ENCODE data around the gene FOXI1. TPM values are rescaled to one million over a fixed set of nuclear protein-coding genes. Genes with fewer than 3 reads are reported as not detected.

The FOXI1 gene
- total RNA-seq, 2 experiments from 2014 or later: not detected

- DNase-seq: no peak
- Mint-ChIP-seq H3K36me3 (ENCODE audit: low read depth) (no peaks in the 10 kb centered on the region), H3K9me3 (ENCODE audit: low read depth) (no peaks in the 10 kb centered on the region), H3K4me3 (no peak overlapping the region), H3K27me3 (peaks cover 3% of the 10 kb centered on the region), H3K4me1 (no peaks in the 10 kb centered on the region), H3K27ac (no peak overlapping the region)
- ChIA-PET CTCF (no interaction called here), POLR2A (no interaction called here)
- no peak for ATAC-seq
- intact Hi-C loops (cut with DNase I, micrococcal nuclease): no loop called here
Observed at GRCh38 chr5:170110403-170111087, 4.8 kb downstream of the FOXI1 start.

GRCh38 chr5:170111088-170111785, 5.5 kb downstream of the FOXI1 start:
- no peak for DNase-seq
- intact Hi-C loops (cut with DNase I, micrococcal nuclease): no loop called here
- Mint-ChIP-seq H3K27ac (no peak overlapping the region), H3K4me3 (no peak overlapping the region), H3K9me3 (ENCODE audit: low read depth) (no peaks in the 10 kb centered on the region), H3K36me3 (ENCODE audit: low read depth) (no peaks in the 10 kb centered on the region), H3K27me3 (peaks cover 3% of the 10 kb centered on the region), H3K4me1 (no peaks in the 10 kb centered on the region)
- POLR2A ChIA-PET: no interaction called here
- no peak for ATAC-seq
- CTCF ChIA-PET: no interaction called here

- H3K4me3 Mint-ChIP-seq: no peak overlapping the region
- ATAC-seq (no peak), DNase-seq (no peak)
- no peaks in the 10 kb centered on the region for H3K9me3 Mint-ChIP-seq (ENCODE audit: low read depth)
- intact Hi-C loops (cut with DNase I, micrococcal nuclease): no loop called here
- no peak overlapping the region for H3K27ac Mint-ChIP-seq
- no peaks in the 10 kb centered on the region for H3K36me3 Mint-ChIP-seq (ENCODE audit: low read depth)
- POLR2A ChIA-PET: no interaction called here
- H3K4me1 Mint-ChIP-seq: no peaks in the 10 kb centered on the region
- no peaks in the 10 kb centered on the region for H3K27me3 Mint-ChIP-seq
- CTCF ChIA-PET: interaction anchor here (1.9 kb wide), 1 partner anchor 12 kb away, joined by 9 read pairs; no protein-coding TSS in a partner anchor
Observed at GRCh38 chr5:170112876-170113521, 7.3 kb downstream of the FOXI1 start.

GRCh38 chr5:170113522-170113900, 7.8 kb downstream of the FOXI1 start:
- ChIA-PET POLR2A (no interaction called here), CTCF (interaction anchor here (1.9 kb wide), 1 partner anchor 13 kb away, joined by 9 read pairs; no protein-coding TSS in a partner anchor)
- no peaks in the 10 kb centered on the region for H3K4me1 Mint-ChIP-seq
- no peaks in the 10 kb centered on the region for H3K36me3 Mint-ChIP-seq (ENCODE audit: low read depth)
- no peak for DNase-seq
- H3K27me3 Mint-ChIP-seq: no peaks in the 10 kb centered on the region
- H3K9me3 Mint-ChIP-seq (ENCODE audit: low read depth): no peaks in the 10 kb centered on the region
- no peak overlapping the region for H3K4me3 Mint-ChIP-seq
- ATAC-seq: no peak
- intact Hi-C loops (cut with DNase I, micrococcal nuclease): no loop called here
- no peak overlapping the region for H3K27ac Mint-ChIP-seq

- intact Hi-C loops (cut with DNase I, micrococcal nuclease): no loop called here
- H3K4me1 Mint-ChIP-seq: no peaks in the 10 kb centered on the region
- DNase-seq (no peak), ATAC-seq (no peak)
- no peaks in the 10 kb centered on the region for H3K27me3 Mint-ChIP-seq
- H3K27ac Mint-ChIP-seq: no peak overlapping the region
- H3K36me3 Mint-ChIP-seq (ENCODE audit: low read depth): no peaks in the 10 kb centered on the region
- POLR2A ChIA-PET: no interaction called here
- H3K4me3 Mint-ChIP-seq: no peak overlapping the region
- CTCF ChIA-PET: interaction anchor here (1.7 kb wide), 1 partner anchor 14 kb away, joined by 6 read pairs; no protein-coding TSS in a partner anchor
- H3K9me3 Mint-ChIP-seq (ENCODE audit: low read depth): no peaks in the 10 kb centered on the region
Observed at GRCh38 chr5:170114271-170114670, 8.6 kb downstream of the FOXI1 start.

- no peak for DNase-seq
- peaks cover 4% of the 10 kb centered on the region for H3K27me3 Mint-ChIP-seq
- ChIA-PET CTCF (interaction anchor here (1.7 kb wide), 1 partner anchor 16 kb away, joined by 6 read pairs; no protein-coding TSS in a partner anchor), POLR2A (no interaction called here)
- no peak for ATAC-seq
- no peaks in the 10 kb centered on the region for H3K36me3 Mint-ChIP-seq (ENCODE audit: low read depth)
- H3K9me3 Mint-ChIP-seq (ENCODE audit: low read depth): no peaks in the 10 kb centered on the region
- H3K4me3 Mint-ChIP-seq: no peak overlapping the region
- no peaks in the 10 kb centered on the region for H3K4me1 Mint-ChIP-seq
- no peak overlapping the region for H3K27ac Mint-ChIP-seq
- intact Hi-C loops (cut with DNase I, micrococcal nuclease): no loop called here
Observed at GRCh38 chr5:170115925-170116324, 10.2 kb downstream of the FOXI1 start.

GRCh38 chr5:170117736-170118135, 12.0 kb downstream of the FOXI1 start:
- intact Hi-C loops (cut with DNase I, micrococcal nuclease): no loop called here
- H3K27ac Mint-ChIP-seq: no peak overlapping the region
- no peaks in the 10 kb centered on the region for H3K36me3 Mint-ChIP-seq (ENCODE audit: low read depth)

GRCh38 chr5:170120576-170120975, 14.9 kb downstream of the FOXI1 start:
- Mint-ChIP-seq H3K4me1 (no peaks in the 10 kb centered on the region), H3K27ac (no peak overlapping the region), H3K27me3 (peaks cover 11% of the 10 kb centered on the region), H3K9me3 (ENCODE audit: low read depth) (peaks cover 2% of the 10 kb centered on the region), H3K4me3 (no peak overlapping the region), H3K36me3 (ENCODE audit: low read depth) (no peaks in the 10 kb centered on the region)
- ChIA-PET POLR2A (no interaction called here), CTCF (no interaction called here)
- intact Hi-C loops (cut with DNase I, micrococcal nuclease): no loop called here
- no peak for DNase-seq
- no peak for ATAC-seq

More at GRCh38 chr5:170117736-170118135, 12.0 kb downstream of the FOXI1 start:
- Mint-ChIP-seq H3K27me3 (peaks cover 9% of the 10 kb centered on the region), H3K4me1 (no peaks in the 10 kb centered on the region), H3K4me3 (no peak overlapping the region), H3K9me3 (ENCODE audit: low read depth) (no peaks in the 10 kb centered on the region)
- CTCF ChIA-PET: interaction anchor here (0.8 kb wide), 1 partner anchor 18 kb away, joined by 3 read pairs; no protein-coding TSS in a partner anchor
- ATAC-seq: no peak
- DNase-seq: no peak
- POLR2A ChIA-PET: no interaction called here

- Mint-ChIP-seq H3K9me3 (ENCODE audit: low read depth) (peaks cover 5% of the 10 kb centered on the region), H3K27ac (no peak overlapping the region), H3K4me1 (no peaks in the 10 kb centered on the region), H3K4me3 (no peak overlapping the region), H3K27me3 (peaks cover 11% of the 10 kb centered on the region), H3K36me3 (ENCODE audit: low read depth) (no peaks in the 10 kb centered on the region)
- ATAC-seq (no peak), DNase-seq (no peak)
- intact Hi-C loops (cut with DNase I, micrococcal nuclease): no loop called here
- ChIA-PET CTCF (no interaction called here), POLR2A (no interaction called here)
Observed at GRCh38 chr5:170121321-170121720, 15.6 kb downstream of the FOXI1 start.

GRCh38 chr5:170126061-170126460, 20.4 kb downstream of the FOXI1 start:
- POLR2A ChIA-PET: no interaction called here
- H3K27me3 Mint-ChIP-seq: peaks cover 31% of the 10 kb centered on the region
- no peak overlapping the region for H3K27ac Mint-ChIP-seq
- H3K36me3 Mint-ChIP-seq (ENCODE audit: low read depth): no peaks in the 10 kb centered on the region
- ATAC-seq (no peak), DNase-seq (no peak)
- CTCF ChIA-PET: interaction anchor here (0.7 kb wide), 1 partner anchor 933 kb away, joined by 3 read pairs; no protein-coding TSS in a partner anchor
- no peak overlapping the region for H3K4me3 Mint-ChIP-seq
- H3K9me3 Mint-ChIP-seq (ENCODE audit: low read depth): peaks cover 13% of the 10 kb centered on the region
- H3K4me1 Mint-ChIP-seq: no peaks in the 10 kb centered on the region
- intact Hi-C loops (cut with DNase I, micrococcal nuclease): no loop called here

- H3K27me3 Mint-ChIP-seq: peaks cover 30% of the 10 kb centered on the region
- no peak overlapping the region for H3K27ac Mint-ChIP-seq
- no peak overlapping the region for H3K4me3 Mint-ChIP-seq
- no peak for ATAC-seq
- intact Hi-C loops (cut with DNase I, micrococcal nuclease): no loop called here
- ChIA-PET POLR2A (no interaction called here), CTCF (interaction anchor here (0.7 kb wide), 1 partner anchor 934 kb away, joined by 3 read pairs; no protein-coding TSS in a partner anchor)
- H3K9me3 Mint-ChIP-seq (ENCODE audit: low read depth): peaks cover 13% of the 10 kb centered on the region
- no peaks in the 10 kb centered on the region for H3K36me3 Mint-ChIP-seq (ENCODE audit: low read depth)
- no peak for DNase-seq
- H3K4me1 Mint-ChIP-seq: no peaks in the 10 kb centered on the region
Observed at GRCh38 chr5:170126626-170127025, 20.9 kb downstream of the FOXI1 start.

GRCh38 chr5:170131235-170131634, 25.5 kb downstream of the FOXI1 start:
- DNase-seq: no peak
- intact Hi-C loops (cut with DNase I, micrococcal nuclease): no loop called here
- H3K27ac Mint-ChIP-seq: no peak overlapping the region
- H3K9me3 Mint-ChIP-seq (ENCODE audit: low read depth): peaks cover 8% of the 10 kb centered on the region
- no peaks in the 10 kb centered on the region for H3K36me3 Mint-ChIP-seq (ENCODE audit: low read depth)
- ATAC-seq: no peak
- CTCF ChIA-PET: interaction anchor here (0.7 kb wide), 1 partner anchor 54 kb away, joined by 3 read pairs; no protein-coding TSS in a partner anchor
- H3K27me3 Mint-ChIP-seq: peaks cover 31% of the 10 kb centered on the region
- H3K4me1 Mint-ChIP-seq: no peaks in the 10 kb centered on the region
- POLR2A ChIA-PET: no interaction called here
- no peak overlapping the region for H3K4me3 Mint-ChIP-seq
